Right lobe of liver (tissue), 6 donors: ENCODE measurements around the gene ITGA3. TPM values are rescaled to one million over a fixed set of nuclear protein-coding genes. Genes with fewer than 3 reads are reported as not detected.

Experiments used
- ATAC-seq, 4 donors: fragments of 200-7000 bp; cut with Tn5 transposase; one replicate each; pipeline ENCODE4 v1.9.1; 2020; ENCODE audit warnings: mild to moderate bottlenecking in 4 of 4, moderate library complexity in 4 of 4
- DNase-seq, 3 donors: peaks; one replicate each; pipeline ENCODE4 v3.0.0-alpha.2; 2020
- H3K27ac ChIP-seq, 3 donors: fragments of 200-600 bp; one replicate each; pipeline ENCODE4 v1.8.0; 2022
- H3K27me3 ChIP-seq, 2 donors: fragments of 200-600 bp; one replicate each; pipeline ENCODE4 v1.8.0; 2022
- H3K36me3 ChIP-seq, 4 donors: fragments of 200-600 bp; sonication (generic) in 1 of 4; one replicate each; pipeline versions ENCODE4 v1.5.1 to v1.8.0; 2017 to 2022; ENCODE audit warnings: control low read depth in 1 of 4
- H3K4me1 ChIP-seq, 4 donors: fragments of 200-600 bp; sonication (generic) in 1 of 4; one replicate each; pipeline versions ENCODE4 v1.5.1 to v1.8.0; 2017 to 2022; ENCODE audit warnings: control low read depth in 1 of 4
- H3K4me3 ChIP-seq, 3 donors: fragments of 200-600 bp; one replicate each; pipeline ENCODE4 v1.8.0; 2022
- H3K9me3 ChIP-seq, 4 donors: fragments of 200-600 bp; sonication (generic) in 1 of 4; one replicate each; pipeline versions ENCODE4 v1.5.1 to v1.8.0; 2017 to 2022; ENCODE audit warnings: control low read depth in 1 of 4
- POLR2A ChIP-seq: fragments of 450-650 bp; IDR thresholded peaks from one replicate; pipeline ENCODE4 v1.6.1; 2017; ENCODE audit warnings: antibody characterized with exemption, mild to moderate bottlenecking
- WGBS: methylation state at CpG from one replicate; pipeline ENCODE4 v1.1.6; 2018; ENCODE audit warnings: low coverage, low lambda C conversion rate; ENCODE audit not compliant: insufficient coverage; ENCODE audit errors: missing lambda C conversion rate; 5-methylcytosine and 5-hydroxymethylcytosine counted together
- intact Hi-C, 2 donors: fragments of 100-400 bp; cut with DNase I; formaldehyde crosslinking; loops; one replicate each; pipeline versions ENCODE4 v1.11.2 to v1.14.1; 2022
- total RNA-seq, 6 experiments: library from RNA; depleted of rRNA in 2 of 6; stranded (reverse); fragments of >200 nt in 2 of 6; fragmentation: NEBNext Ultra II Directional in 3 of 6; extraction: Animal tissue kit (Norgen Biotek cat#: 25700) in 3 of 6; gene quantifications; one replicate each; pipeline versions ENCODE4 v1.1.0 to v1.2.4, GENCODE V29; 2016 to 2023
- TF ChIP-seq, protein P1 (sequence below), 4 donors: fragments of 200-600 bp in 3 of 4; fragments of 450-650 bp in 1 of 4; IDR thresholded peaks; one replicate each; pipeline versions ENCODE4 v1.5.1 to v1.8.0; 2016 to 2022; ENCODE audit warnings: antibody characterized with exemption in 4 of 4, mild to moderate bottlenecking in 2 of 4
- donor health status: DM: no; HTN: yes; CAD: no.
- donor health status: DM: no; HTN: no; CAD: no.
- donor health status: DM: no; HTN: no; CAD: no.
- donor health status: DM: no; HTN: yes; CAD: no.
- donor health status: DM: no; HTN: yes; CAD: no.

ITGA3 gene
- total RNA-seq, 6 experiments from 2014 or later: 1.4 to 3.7 (median 2.4) TPM

DNA sequence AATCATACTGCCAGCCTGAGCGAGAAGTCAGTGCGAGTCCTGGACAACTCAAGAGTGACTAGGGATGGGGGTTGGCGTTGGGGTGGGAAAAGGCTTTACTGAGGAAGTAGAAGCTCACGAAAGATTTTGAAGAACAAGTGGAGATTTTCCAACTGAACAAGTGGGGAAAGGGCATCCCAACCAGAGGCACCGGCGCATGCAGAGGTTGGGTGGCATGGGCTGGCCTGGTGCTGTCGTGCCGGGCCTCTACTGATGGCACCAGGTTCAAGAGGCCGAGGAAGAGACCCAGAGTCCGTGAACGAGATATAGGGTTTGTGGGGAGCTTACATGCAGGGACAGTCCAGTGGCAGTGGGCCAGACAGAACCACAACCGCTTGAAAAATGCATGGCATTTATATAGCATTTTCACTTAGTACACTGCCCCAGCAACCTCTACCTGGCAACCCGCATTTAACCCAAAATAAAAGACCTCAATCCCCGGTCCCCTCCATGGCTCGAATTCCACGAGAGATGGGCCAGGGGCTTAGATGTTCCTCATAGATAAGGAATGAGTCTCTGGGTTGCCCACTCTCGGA lies 7.7 kb upstream of the ITGA3 start:
- intact Hi-C loops: no loop called here
- Histone ChIP-seq H3K27me3 (no peaks in the 10 kb centered on the region), H3K9me3 (no peaks in the 10 kb centered on the region), H3K27ac (no peak overlapping the region), H3K36me3 (no peaks in the 10 kb centered on the region), H3K4me3 (no peak overlapping the region), H3K4me1 (no peaks in the 10 kb centered on the region)
- TF ChIP-seq POLR2A: no peak
- TF ChIP-seq, protein P1, sequence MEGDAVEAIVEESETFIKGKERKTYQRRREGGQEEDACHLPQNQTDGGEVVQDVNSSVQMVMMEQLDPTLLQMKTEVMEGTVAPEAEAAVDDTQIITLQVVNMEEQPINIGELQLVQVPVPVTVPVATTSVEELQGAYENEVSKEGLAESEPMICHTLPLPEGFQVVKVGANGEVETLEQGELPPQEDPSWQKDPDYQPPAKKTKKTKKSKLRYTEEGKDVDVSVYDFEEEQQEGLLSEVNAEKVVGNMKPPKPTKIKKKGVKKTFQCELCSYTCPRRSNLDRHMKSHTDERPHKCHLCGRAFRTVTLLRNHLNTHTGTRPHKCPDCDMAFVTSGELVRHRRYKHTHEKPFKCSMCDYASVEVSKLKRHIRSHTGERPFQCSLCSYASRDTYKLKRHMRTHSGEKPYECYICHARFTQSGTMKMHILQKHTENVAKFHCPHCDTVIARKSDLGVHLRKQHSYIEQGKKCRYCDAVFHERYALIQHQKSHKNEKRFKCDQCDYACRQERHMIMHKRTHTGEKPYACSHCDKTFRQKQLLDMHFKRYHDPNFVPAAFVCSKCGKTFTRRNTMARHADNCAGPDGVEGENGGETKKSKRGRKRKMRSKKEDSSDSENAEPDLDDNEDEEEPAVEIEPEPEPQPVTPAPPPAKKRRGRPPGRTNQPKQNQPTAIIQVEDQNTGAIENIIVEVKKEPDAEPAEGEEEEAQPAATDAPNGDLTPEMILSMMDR (IDR thresholded peaks at IDR 0.05): no peak
- ATAC-seq (no peak), DNase-seq (peak in 1 of 3 donors; percentile 15)
- 83% methylated on average over 16 of the region's 17 CpGs for WGBS

DNA sequence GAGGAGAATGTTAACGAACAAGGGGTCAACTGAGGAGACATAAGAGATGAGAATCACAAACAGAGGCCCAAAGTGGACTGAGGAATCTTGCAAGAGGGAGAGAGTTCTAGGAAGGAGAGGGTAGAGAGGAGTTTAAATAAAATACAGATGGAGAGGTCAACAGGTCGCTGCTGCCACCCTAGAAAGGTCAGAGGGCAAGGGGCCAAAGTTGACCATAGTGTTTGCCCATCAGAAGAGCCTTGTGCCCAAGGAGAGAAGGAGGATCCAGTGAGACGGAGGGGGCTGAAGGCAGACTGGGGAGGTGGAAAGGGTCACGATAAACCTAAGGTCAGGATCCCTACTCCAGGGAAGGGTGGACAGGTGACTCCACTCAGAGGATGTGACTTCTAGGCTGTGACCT lies 6.9 kb upstream of the ITGA3 start:
- 55% methylated on average over 2 of the region's 4 CpGs for WGBS
- Histone ChIP-seq H3K27me3 (no peaks in the 10 kb centered on the region), H3K27ac (no peak overlapping the region), H3K9me3 (no peaks in the 10 kb centered on the region), H3K36me3 (no peaks in the 10 kb centered on the region), H3K4me3 (no peak overlapping the region), H3K4me1 (no peaks in the 10 kb centered on the region)
- DNase-seq (peak in 1 of 3 donors; percentile 18), ATAC-seq (no peak)
- TF ChIP-seq, protein P1 (IDR thresholded peaks at IDR 0.05): no peak
- TF ChIP-seq POLR2A: no peak
- intact Hi-C loops: no loop called here

DNA sequence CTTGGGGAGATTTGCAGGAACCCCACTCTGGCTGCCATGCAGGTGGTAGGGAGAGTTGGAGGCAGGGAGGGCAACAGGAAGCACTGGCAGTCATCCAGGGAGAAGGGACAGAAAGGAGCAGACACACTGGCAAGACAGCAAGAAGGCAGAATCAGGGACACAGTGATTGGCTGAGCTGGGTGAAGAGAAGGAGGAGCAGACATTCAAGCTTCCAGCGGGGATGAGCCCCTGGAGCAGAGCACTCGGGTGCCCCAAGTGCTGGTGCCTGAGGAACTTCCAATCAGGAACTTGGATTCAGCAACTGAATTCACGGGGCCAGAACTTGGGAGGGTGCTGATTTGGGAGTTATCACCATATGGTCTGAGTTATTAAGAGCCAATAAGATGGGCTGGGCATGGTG lies 6.3 kb upstream of the ITGA3 start:
- Histone ChIP-seq H3K4me3 (no peak overlapping the region), H3K27me3 (peaks cover 0 to 5% of the 10 kb centered on the region in 2 donors), H3K9me3 (no peaks in the 10 kb centered on the region), H3K27ac (no peak overlapping the region), H3K4me1 (no peaks in the 10 kb centered on the region), H3K36me3 (no peaks in the 10 kb centered on the region)
- 83% methylated on average over 1 of the region's 3 CpGs for WGBS
- ATAC-seq (no peak), DNase-seq (peak in 1 of 3 donors; percentile 14)
- intact Hi-C loops: no loop called here
- TF ChIP-seq, protein P1 (IDR thresholded peaks at IDR 0.05): no peak
- no peak for TF ChIP-seq POLR2A

DNA sequence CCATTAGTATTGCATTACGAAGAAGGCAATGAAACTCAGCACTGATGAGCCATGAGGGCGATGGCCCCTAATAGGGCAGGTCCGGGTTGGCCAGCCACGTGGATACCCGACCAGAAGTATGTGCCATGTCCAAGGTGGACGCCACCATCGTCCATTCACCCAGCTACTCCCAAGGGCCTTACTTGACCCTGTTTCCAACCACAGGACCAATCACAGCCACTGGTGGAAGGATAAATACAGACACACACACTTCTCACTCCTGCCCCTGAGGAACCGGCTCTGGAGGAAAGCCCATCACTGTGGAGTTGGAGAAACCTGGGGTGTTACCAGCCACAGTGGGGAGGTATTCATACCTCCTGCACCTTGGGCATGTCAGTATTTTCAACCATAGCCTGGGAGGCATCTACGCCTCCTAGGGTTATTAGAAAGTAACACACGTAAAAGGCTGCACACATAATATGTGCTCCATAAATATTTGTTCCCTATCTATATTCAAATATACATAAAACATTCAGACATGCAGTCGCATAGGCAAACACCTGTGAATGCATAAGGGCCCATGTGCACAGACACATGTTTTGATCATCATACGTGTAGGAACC lies 5.4 kb upstream of the ITGA3 start:
- intact Hi-C loops: no loop called here
- TF ChIP-seq POLR2A: no peak
- TF ChIP-seq, protein P1 (IDR thresholded peaks at IDR 0.05): no peak
- Histone ChIP-seq H3K27me3 (peaks cover 0 to 5% of the 10 kb centered on the region in 2 donors), H3K4me1 (peaks cover 0 to 9% (median 4%) of the 10 kb centered on the region in 4 donors), H3K36me3 (no peaks in the 10 kb centered on the region), H3K27ac (no peak overlapping the region), H3K9me3 (no peaks in the 10 kb centered on the region), H3K4me3 (no peak overlapping the region)
- ATAC-seq (no peak), DNase-seq (peak in 1 of 3 donors; percentile 11)
- 100% methylated on average over 1 of the region's 12 CpGs for WGBS
